GM04503 (cell line): ENCODE results near the gene CCDC18.
A peak's percentile ranks its signal among the peaks of the same experiment; 100 is the strongest.
"Not testable (repeated sequence)": the region's sequence is repeated elsewhere in the genome, so short reads cannot be mapped to it uniquely, and the experiment has no call there.

Source experiments
- DNase-seq: peaks from one replicate; pipeline ENCODE4 v3.0.0-alpha.2; 2012; ENCODE audit warnings: low read depth

CCDC18 gene

GRCh38 chr1:93237021-93237420, 56.5 kb downstream of the CCDC18 start:
- DNase-seq: no peak

GRCh38 chr1:93238425-93238824, 57.9 kb downstream of the CCDC18 start:
- no peak for DNase-seq

- DNase-seq: no peak
Measured at GRCh38 chr1:93239863-93240262, 59.3 kb downstream of the CCDC18 start.

GRCh38 chr1:93243233-93243632, 62.7 kb downstream of the CCDC18 start:
- not testable (repeated sequence) for DNase-seq

GRCh38 chr1:93244298-93245069, 64.0 kb downstream of the CCDC18 start:
- DNase-seq: no peak

GRCh38 chr1:93251966-93252365, 71.4 kb downstream of the CCDC18 start:
- DNase-seq: no peak

- DNase-seq: no peak
Measured at GRCh38 chr1:93252598-93252997, 72.1 kb downstream of the CCDC18 start.

GRCh38 chr1:93253516-93253915, 73.0 kb downstream of the CCDC18 start:
- no peak for DNase-seq

- peak; percentile 44 for DNase-seq
Measured at GRCh38 chr1:93255222-93256079, 74.9 kb downstream of the CCDC18 start.

GRCh38 chr1:93256433-93256832, 75.9 kb downstream of the CCDC18 start:
- DNase-seq: no peak

- no peak for DNase-seq
Measured at GRCh38 chr1:93257889-93258288, 77.4 kb downstream of the CCDC18 start.

GRCh38 chr1:93260726-93261125, 80.2 kb downstream of the CCDC18 start:
- DNase-seq: not testable (repeated sequence)

- DNase-seq: no peak
Measured at GRCh38 chr1:93262645-93263044, 82.1 kb downstream of the CCDC18 start.

- DNase-seq: not testable (repeated sequence)
Measured at GRCh38 chr1:93268888-93269287, 88.4 kb downstream of the CCDC18 start.

GRCh38 chr1:93275262-93275633, 94.7 kb downstream of the CCDC18 start:
- DNase-seq: not testable (repeated sequence)

GRCh38 chr1:93275634-93276295, 95.2 kb downstream of the CCDC18 start:
- no peak for DNase-seq

GRCh38 chr1:93277530-93277929, 97.0 kb downstream of the CCDC18 start:
- not testable (repeated sequence) for DNase-seq

GRCh38 chr1:93283496-93283895, 103.0 kb downstream of the CCDC18 start:
- DNase-seq: no peak

GRCh38 chr1:93288558-93288957, 108.0 kb downstream of the CCDC18 start:
- DNase-seq: no peak

- no peak for DNase-seq
Measured at GRCh38 chr1:93296555-93297154, 116.1 kb downstream of the CCDC18 start.

- DNase-seq: no peak
Measured at GRCh38 chr1:93301131-93301530, 120.6 kb downstream of the CCDC18 start.

- DNase-seq: no peak
Measured at GRCh38 chr1:93302078-93302477, 121.6 kb downstream of the CCDC18 start.
